ELF-1 (cell line): Measurements from ENCODE around the gene DPP6.

Source experiments
- DNase-seq: peaks from one replicate; pipeline ENCODE4 v3.0.0-alpha.2; 2016; ENCODE audit warnings: low read depth, low spot score

The DPP6 gene

DNA sequence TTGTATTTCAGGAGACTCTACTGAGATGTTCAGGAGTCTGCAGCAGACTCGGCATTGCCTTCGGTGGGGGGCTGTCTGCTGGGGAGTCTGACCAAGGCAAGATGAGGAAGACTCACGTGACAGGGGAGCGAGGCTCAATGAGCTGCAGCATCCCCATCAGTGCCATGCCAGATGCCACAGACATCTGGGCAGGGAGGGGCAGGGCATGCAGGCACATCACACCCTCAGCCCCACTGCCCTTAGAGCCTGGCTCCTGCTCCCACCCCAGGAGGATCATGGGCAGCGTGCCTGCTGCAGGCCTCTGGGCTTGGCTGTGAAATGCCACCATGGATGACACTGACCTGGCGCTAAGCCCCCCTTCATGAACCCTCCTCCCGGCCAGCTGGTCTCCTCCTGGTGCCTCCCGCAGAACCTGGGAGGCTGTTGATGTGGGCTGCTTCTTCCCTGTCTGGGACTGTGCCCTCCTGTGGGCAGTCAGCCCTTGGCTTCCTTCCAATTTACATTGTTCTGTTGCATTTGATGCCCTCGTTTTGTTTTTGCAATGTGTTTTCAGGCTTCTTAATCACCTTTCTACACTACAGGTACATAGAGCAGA lies 715.7 kb downstream of the DPP6 start:
- DNase-seq, result no peak

DNA sequence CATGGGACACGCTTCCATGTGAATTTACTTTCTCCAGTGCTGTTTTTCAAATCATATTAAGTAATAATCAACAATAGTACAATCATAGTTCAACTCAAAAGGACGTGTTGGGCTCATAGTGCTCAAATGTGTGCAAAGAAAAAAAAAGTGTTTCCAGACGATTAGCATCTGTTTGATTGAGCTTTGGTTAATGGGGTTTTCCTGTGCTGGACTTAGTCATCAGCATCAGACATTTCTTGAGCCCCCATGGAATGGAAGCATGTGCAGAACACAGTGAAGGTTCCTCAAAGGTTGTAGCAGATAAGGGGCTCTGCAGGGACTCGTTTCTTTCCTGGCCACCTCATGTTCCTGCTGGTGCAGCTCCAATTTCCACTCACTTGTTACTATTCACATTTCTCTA lies 716.8 kb downstream of the DPP6 start:
- DNase-seq, result no peak

DNA sequence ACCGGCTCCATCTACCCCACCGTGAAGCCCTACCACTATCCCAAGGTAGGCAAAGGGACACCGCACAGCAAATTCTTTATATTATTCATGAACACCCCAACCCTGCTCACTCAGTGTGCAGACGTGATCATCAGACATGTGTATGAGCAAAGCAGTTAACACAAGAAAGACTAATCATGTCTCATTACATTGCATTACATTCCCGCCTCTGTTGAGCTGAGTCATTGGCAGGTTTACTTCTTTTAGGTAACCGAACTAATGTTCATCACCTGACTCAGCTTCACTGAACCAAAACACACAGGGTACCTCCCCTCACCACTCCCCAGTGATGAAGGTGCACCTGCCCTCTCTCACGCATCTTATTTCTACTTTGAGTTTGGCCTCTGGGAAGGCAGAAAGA lies 717.3 kb downstream of the DPP6 start:
- no peak for DNase-seq

DNA sequence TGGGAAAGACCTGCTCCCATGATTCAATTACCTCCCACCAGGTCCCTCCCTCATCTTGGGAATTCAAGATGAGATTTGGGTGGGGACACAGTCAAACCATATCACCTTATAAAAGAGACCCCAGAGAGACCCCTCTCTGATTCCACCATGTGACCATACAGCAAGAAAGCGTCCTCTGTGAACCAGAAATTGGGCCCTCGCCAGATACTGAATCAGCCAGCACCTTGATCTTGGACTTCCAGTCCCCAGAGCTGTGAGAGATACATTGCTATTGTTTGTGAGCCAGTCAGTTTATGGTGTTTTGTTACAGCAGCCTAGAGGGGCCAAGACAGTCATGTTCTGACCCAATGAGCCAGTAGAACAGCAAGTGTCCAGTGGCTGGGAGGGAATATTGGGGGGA lies 718.2 kb downstream of the DPP6 start:
- no peak for DNase-seq

DNA sequence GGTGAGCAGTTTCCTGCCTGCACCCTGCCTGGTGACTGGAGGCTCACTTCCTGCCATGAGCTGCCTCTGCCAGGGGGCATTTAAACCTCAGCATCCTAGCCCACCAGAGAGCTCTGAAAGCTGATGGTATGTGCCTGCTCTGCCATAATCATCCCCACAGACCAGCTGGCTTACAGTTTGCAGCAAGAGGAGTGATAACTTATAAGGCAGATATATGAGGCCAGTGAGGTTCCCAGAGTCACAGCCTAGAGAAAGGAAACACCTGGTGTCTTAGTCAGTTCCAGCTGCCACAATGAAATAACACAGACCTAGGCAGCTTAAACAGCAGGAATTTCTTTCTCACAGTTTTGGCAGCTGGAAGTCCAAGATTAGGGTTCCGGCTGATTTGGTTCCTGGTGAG lies 718.8 kb downstream of the DPP6 start:
- DNase-seq, result no peak

DNA sequence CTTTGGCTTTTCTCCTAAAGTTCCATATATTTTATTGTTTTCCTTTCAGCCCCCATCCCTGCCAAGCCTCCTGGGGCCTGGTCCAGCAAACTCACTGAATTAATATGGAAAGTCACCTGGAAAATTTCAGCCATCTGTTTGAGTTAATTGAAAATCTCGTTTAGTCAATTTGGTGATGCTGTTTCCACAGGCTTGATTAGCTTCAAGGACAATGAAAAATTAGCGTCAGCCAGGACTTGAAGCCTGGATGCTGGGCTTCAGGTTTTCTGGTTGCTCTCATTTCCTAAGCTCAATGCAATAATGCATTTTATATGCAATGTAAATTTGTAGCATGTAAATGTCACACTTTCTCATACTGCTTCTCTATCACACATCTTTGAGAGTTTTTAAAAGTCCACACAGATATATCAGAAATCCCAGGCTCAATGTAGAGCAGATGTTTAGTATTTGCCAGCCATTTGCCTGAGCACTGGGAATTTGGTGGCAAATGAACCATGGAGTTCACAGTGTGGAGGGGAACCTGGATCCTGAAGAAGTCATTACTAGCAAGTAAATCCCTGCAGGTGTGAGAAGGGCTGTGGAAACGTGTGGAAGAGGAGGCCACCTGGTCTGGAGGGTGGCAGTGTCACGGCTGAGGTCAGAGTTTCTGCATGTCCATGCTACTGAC lies 722.2 kb downstream of the DPP6 start:
- DNase-seq, result no peak

DNA sequence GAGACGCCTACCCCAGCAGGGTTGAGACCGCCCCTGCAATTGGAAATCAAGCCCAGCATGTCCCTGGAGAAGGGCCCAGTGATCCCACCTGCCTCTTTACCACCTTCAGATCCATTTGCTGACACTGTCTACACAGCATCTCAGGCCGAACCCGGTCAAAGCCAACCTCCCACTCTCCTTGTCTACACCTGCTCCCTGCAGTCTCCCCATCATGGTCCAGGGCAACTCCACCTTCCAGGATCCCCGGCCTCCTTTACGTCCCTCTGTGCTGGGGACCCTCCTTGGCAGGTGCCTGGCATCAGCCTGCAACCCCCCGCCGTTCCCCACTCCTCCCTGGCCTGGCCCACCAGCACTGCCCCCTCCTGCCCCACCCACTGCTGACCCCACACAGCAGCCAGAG lies 723.5 kb downstream of the DPP6 start:
- DNase-seq, result no peak

DNA sequence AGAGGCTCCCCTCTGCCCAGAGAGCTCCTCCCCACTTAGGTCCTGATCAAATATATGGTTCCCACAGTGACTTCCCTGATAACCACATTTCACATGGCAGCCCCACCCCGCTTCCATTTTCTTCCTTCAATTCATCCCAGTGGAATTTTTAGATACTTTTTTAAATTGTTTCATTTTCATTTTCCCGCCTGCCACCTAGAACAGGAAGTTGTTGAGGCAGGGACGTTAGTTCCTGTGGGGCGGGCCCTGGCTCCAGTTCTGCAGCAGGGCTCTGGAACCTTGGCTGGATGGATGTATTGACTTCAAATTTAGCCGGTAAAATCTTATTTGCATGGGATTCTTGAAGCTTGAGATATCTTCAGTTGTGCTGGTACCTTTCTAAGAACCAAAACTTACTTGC lies 724.2 kb downstream of the DPP6 start:
- no peak for DNase-seq

DNA sequence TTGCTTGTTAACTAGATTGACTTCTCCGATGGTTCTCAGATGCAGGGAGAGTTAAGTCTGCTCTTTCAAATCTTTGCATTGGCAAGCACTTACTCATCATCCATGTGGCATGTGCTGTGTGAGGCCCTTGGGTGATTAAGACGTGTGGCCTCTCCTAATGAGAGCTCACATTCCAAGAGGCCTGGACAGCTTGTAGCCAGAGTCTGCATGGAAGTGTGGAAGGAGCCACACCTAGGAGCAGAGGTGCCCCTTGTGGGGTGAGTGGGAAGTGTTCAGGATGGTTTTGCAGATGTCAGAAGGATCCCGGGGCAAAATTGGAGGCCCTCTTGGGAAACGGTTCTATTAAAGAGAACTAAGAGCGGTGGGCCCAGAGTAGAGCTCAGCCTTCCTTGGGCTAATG lies 724.8 kb downstream of the DPP6 start:
- peak; percentile 8 for DNase-seq

DNA sequence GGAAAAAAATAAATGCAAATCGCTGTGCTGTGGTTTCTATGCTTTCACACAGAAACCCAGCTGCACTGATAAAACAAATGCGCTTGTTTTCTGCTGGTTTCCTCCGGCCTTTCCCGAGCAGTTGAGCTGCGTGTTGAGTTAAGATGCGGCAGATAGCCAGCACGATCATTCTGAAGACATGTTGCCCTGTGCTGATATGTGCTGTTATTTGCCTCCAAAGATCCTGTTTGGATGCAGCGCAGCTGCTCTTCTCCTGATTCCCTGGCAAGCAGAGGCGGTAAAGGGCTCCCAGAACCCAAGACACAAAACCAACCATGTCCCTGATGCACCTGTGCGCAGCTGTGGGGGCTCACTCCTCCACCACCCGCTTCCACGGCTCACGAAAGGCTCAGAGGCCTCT lies 725.3 kb downstream of the DPP6 start:
- no peak for DNase-seq

DNA sequence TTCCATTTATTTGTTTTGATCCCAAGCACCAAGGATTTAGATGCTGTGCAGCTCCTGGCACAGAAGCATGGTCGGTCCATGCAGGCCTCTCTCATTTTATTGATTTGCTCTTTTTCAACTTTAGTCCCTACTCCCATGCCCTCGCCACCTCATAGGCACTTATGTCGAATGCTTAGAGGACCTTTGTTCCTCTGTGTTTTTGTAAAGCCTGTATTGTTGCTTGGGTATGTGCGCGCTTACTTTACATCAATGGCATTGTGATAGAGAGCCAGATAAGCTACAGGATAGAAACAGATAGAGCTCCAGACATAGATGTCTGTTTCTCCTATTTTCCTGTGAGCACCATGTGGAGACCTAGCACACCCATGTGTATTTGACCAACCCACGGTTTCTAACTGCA lies 725.7 kb downstream of the DPP6 start:
- no peak for DNase-seq

DNA sequence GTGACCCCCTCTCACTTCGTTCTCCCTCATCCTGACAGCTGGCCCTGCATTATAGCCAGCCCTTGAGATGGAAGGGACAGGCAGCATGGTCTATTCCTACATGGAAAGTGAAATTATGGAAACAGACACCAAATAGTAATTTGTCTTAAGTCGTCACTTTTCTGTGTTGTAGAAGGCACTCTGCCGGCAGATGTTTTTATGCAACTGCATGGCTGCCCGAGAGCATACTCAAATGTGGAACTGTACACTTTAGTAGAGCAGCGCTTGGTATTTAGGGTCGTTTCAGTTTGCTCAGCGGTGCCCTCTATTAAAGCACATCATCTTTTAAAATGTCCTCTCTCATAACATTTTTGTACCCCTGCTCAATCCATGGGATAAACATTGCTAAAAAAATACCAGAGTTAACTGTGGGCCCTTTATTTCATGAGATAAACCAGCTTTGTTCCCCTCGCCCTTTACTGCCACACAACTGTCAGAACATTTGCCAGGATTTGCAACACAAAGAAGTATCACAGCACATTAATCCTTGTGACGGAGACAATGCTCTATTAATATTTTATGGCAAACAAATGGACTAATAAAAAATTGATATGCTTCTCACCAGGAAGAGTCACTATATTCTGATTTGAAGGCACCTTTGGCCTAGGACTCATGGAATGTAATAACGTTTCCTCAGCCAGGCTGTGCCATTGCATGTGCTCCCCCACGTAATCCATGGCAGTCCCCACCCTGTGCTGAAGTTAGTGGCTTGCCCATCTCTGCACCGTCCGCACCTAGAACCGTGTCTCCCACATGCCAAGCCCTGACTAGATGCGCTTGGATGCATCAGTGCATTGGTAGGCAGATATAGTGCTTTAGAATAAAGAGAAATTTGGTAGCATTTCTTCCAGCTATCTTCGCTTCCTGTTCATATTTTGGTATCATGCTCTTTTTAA lies 729.4 kb downstream of the DPP6 start:
- DNase-seq, result no peak

DNA sequence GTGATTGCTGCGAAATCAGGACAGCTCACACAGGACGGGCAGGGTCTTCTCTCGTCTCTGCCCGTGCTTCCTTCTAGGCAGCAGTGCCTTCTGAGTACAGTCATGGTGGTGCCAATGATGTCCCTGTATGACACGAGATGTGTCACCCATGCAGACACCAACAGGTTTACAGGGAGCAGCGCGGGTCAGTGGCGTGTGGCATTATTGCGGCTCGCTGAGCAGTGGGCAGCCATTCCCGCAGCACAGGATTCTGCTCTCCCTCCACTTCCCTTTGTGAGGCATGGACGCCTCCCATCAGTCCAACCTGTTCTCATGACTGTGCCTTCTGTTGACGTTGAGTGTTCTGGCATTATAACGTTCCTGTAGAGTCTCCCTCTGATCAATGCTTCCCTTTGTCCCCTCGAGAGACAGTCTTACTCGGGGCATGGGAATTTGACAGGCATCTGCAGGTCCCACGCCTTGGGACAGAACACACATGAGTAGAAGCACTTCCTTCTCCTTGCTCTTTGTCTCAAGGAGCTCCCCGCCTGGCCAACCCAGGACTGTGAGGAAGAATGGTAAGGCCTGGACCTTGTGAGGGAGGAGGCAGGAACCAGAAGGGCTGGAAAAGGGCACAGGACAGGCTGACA lies 731.2 kb downstream of the DPP6 start:
- no peak for DNase-seq

DNA sequence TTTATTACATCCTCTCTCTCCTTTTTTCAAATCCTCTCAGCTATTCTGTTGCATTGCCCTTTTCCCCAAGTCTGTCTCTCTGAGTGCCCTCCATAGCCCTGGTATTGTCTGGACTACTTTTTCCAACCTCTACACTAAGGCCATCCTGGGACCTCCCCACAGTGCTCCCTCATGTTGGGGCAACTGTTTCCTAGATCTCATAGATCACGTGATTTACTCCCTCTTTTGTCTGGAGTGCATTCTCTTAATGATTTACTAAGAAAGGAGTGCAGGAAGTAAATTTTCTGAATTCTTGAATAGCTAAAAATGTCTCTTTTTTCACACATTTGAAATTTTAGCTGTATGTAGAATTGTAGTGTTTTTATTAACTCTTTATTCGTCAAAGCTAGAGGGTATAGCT lies 733.7 kb downstream of the DPP6 start:
- DNase-seq, result no peak

DNA sequence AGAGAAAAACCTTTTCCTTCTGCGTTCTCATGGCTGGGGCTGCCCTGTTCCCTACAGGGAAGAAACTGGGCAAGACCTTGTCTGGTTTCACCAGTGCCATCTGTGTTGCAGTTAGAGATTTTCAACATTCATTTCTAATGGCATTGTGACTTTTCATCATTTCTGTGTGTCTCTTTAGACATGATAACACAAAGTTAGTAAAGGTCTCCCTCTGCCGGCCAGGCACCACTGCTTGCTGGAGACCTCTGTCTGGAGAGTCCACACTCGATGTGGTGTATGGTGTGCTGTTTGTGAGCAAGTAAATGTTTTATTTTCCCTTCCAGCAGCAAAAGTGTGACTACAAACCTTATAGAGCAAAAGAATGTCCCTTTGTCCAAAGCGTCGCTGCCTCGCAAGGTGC lies 737.2 kb downstream of the DPP6 start:
- no peak for DNase-seq

DNA sequence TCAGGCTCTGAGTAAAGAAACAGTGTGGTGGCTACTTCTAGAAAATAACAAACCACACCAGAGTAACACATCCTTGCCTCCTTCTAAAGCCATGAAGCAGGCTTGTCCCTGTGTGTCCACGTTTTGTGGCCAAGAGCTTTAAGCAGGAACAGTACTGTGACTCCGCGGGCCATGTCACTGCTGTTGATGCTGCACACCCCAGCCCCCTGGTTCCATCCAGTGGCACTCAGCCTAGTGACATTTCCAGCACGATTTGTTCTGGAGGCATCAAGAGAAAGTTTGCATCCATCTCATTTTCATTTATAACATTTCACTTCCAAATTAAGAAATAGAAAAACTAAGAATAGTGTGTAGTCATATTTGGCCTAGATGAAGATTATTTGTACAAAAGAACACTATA lies 739.4 kb downstream of the DPP6 start:
- no peak for DNase-seq

DNA sequence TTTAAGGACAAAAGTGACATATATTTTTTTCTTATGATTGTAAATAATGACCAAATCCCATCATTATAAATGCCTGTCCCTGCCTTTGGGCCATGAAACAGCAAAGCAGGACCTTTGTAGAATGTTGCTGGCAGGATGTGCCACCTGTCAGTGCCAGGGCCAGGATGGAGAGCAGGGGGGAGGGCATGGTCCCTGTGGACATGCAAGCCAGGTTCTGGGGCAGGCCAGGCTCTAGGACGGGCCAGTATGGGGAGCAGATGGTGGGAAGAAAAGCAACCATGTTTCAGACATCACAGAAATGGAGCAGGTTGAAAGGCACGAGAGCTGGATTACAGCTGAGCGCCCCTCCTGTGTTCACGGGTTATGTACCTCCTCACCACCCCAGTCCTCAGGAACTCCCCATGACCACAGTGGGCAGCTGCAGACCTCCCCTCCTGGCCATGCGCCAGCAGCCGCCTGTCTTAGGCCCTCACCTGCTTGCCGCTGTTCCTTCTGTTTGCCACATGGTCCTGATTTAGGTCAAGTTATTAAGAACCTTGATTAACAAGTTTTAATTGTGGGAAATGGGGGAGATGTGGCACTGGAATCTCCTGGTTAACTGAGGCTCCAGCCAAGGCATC lies 740.3 kb downstream of the DPP6 start:
- no peak for DNase-seq

DNA sequence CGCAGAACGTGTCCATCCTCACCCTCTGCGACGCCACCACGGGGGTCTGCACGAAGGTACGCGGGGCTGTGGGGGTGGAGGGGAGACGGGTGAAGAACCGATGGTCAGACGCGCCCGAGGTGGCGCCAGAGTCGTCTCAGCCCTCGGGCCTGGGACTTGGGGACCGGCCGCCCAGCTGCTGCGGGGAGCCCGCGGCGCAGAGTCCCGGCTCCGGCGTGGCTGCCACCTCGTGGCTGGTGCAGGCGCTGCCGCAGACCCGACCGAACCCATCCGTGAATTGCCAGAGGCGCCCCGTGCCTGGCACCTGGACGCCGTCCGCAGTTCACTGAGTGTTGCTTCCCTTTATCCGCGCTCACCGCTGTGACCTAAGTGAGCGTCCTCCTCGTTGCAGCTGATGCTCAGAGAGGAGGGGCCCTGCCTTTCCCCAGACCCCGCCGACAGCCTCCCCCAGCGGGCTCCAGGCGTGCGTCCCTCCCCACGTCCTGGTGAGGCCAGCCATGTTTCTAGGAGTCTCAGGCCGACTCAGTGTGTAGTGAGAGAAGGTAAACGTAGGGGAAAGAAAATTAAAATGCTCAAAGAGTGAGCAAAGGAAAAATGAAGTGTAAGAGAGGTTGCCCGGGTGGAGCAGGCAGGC lies 742.1 kb downstream of the DPP6 start:
- DNase-seq, result peak; percentile 75

DNA sequence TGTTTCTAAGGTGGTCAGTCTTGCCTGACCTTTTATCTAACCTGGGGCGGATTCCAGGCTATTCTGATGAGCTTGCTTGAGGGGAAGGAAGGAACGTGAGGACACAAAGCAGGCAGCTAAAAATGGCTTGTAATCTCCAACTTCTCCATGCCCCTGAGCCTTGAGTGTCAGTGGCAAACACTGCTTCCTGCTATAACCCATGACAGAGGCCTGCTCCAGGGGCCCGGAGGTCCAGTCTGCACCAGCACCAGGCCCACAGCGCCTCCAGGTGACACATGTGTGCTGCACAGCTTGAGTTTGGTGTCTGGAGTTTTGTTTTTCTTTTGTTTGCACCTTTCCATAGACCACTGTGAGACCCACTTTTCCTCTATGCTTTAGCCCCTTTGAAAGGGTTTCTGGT lies 742.8 kb downstream of the DPP6 start:
- peak; percentile 74 for DNase-seq

DNA sequence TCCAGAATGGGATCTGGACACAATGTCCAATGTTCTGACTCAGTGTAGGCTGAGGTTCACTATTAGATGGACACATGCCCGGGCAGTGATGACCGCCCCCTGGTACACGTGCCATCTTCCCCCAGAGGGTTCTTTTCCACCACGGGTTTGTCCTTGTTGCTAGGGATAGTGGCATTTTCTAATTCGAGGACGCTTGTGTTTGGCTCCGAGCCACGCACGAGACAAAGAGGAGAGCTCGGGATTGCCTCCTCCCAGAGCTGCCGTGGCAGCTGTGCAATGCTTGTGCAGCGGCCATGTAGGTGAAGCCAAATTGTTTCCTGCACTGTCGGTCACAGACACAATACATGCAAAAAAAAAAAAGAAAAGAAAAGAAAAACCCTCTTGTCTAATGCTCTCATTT lies 743.2 kb downstream of the DPP6 start:
- no peak for DNase-seq

DNA sequence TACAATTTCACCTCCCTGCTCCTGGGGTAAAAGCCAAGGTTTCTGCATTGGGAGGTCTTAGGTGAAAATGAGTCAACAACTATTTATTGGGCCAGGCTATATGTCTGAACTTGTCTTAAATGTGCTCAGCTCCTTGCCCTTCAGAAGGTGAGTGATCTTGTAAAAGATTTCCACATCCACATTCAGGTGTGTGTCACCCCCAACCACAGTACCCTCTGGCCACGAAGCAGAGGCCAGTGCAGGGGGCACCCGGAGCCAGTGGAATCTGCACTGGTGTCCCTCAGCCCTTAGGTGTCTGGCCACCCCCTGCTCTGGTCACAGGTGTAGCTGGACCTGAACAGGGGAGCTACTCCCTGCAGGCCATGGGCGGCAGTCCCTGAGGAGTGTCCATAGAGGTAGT lies 752.3 kb downstream of the DPP6 start:
- DNase-seq, result no peak
